Stimulated activated CD4-positive, alpha-beta T cell treated with anti-CD3 and anti-CD28 coated beads, Interleukin-1b, Interleukin-23, amount 100 ng/mL, for 24 hours (primary cell): ENCODE results near the gene HSD17B12.

Experiments used
- DNase-seq, 4 experiments: peaks; one replicate each; pipeline ENCODE4 v3.0.0-alpha.2; 2020; ENCODE audit warnings: low read depth in 4 of 4, low spot score in 1 of 4

Gene HSD17B12

DNA sequence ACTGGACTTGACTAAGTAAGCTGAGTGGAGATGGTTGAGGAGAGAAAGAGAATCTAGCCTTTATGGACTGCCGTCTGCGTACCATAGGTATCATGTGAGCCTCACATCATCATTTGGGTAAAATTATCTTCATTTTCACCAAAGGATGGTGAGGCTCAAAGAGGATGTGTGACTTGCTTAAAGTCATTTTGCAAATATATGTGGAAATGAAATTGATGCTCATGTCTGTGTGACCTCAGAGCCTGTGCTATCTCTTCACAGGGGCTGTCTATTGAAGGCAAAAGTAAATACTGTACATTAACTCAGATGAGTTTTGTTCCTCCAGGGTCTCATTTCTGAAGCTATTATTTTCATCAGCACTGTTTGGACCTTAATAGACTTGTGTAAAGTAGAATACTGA lies 116.8 kb downstream of the HSD17B12 start:
- no peak for DNase-seq

- DNase-seq, result no peak
Observed at GRCh38 chr11:43797866-43798265, 117.3 kb downstream of the HSD17B12 start.

DNA sequence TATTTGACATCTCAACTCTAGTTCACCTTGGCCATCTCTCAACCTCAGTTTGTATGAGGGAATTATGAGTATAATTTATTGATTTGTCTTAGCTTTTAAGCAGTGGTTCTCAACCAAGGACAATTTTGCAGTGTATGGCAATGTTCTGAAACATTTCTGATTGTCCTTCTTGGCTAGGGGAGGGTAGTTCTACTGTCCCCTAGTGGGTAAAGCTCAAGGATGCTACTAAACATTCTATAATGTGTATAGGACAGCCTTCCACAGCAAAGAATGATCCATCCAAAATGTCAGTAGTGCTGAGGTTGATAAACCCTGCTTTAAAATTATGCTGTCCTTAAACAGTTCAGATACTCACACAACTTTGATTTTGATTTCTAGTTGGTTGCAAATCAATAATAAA lies 122.0 kb downstream of the HSD17B12 start:
- no peak for DNase-seq

DNA sequence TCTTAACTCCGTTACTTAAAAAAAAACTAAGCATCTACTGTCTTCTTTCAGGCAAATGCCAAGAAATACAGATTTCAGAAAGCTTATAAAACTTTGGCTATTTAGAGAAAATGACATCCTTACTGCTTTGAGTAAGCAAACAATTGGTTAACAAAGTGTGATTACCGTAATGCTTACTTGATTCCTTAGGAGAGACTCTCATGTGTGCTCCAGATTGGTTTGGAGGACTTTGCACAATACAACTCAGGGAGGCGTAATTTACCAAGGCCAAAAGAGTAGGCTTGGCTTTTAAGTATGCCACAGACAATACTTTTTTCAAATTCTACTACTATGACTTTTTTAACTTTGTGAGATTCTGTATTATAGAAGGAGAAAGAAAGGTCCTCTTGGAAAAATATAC lies 123.2 kb downstream of the HSD17B12 start:
- DNase-seq, result no peak

DNA sequence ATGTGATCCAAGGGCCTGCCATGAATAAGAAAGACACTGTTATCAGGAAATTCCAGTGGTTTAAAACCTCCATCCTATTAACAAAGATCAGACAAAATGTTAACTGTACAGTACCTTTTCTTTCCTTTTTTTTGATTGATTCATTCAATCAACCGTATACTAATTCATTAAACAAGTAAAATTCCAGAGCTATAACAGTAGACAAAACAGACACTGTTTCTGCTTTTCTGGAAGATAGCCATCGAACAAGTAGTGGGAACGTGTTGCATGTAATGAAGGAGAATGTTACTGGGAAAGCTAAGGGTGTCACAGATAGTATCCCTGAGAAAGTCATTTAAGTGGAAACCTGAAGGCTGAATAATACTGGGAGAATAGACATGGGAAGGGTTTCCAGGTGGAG lies 126.4 kb downstream of the HSD17B12 start:
- DNase-seq, result no peak

DNA sequence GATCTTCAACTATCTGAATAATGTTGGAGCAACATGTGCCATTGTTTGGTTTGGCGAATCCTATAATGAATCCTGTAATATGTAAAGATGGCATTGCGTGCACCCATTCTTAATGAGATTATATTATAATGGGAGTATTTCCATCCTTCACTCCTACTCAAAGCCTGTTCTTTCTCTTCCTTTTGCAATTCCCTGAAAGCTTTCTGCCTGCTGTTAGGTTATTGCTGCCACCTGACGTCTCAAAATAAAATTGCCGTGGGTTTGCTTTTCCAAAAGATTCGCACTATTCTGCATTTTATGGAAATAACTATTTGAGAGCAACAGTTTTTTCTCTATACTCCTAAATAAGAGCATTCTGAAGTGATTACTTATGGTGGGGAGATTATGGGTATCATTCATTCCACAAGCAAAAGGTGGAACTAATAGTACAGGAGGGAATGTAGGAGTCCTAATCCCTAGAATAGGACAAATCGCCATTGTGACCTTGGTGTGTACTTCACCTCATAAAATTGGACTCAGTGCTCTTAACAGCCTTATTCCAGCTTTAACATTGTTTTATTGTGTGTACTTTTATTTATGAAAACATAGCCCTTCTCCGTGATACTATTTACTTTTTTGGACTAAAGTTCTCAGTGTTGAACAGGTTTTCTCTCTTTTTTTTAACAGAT lies 130.5 kb downstream of the HSD17B12 start:
- no peak for DNase-seq

DNA sequence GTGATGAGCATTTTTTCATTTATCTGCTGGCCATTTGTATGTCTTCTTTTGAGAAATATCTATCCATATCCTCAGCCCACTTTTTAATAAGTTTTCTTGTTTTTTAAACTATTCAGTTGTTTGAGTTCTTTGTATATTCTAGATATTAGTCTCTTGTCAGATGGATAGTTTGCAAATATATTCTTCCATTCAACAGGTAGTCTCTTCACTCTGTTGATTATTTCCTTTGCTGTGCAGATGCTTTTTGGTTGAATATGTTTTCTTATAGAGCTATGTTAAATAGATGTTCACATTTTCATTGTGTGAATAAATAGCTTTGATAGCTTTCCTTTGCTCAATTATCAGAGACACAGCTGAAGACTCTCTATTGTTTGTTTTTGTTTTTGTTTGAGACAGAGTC lies 131.9 kb downstream of the HSD17B12 start:
- DNase-seq, result no peak

DNA sequence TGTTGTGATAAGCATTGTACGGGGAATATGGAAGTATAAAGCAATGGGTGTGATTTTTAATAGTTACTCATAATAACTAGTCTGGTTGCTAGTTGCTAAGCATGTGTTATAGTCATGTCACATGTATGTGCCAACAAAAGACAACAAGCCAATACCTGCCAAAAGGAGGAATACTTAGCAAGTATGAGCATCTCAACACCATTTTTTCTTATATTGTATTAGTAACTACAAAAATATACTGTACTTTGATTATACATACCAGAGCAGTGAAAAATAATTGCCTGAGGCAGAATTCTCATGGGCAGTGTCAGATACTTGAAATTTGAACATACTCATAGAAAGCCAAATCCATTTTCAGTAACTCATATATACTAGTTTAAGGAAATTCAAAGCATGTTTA lies 137.7 kb downstream of the HSD17B12 start:
- no peak for DNase-seq

GRCh38 chr11:43819926-43820325 lies 139.4 kb downstream of the HSD17B12 start:
- DNase-seq, result no peak

GRCh38 chr11:43823316-43823715 lies 142.8 kb downstream of the HSD17B12 start:
- DNase-seq, result no peak

GRCh38 chr11:43823851-43824250 lies 143.3 kb downstream of the HSD17B12 start:
- no peak for DNase-seq

GRCh38 chr11:43825217-43825816 lies 144.8 kb downstream of the HSD17B12 start:
- peak in 1 of 4 experiments; percentile 7 for DNase-seq

DNA sequence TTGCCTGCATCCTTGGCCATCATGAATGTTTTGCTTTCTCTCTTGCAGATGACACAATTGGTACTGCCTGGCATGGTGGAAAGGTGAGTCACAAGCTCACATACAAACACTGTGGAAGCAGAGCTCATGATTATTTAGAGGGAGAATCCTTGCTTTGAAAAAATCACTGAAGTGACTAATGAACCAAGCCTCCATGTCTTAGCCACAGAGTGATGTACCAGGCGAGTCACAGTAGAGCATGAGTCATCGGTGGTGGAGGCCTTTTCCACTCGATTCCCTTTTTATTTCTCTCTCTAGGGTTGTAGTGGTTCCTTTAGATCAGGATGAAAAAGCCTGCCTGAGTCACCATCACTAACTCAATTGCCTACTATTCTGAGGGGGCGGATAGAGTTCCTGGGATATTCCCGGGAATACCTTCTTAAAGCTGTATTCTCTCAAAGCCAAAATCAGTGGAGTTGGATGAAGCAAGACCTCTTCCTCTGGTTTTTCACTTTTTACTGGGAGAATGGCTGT lies 150.4 kb downstream of the HSD17B12 start:
- peak; percentile 1 to 44 (median 26) for DNase-seq

- no peak for DNase-seq
Observed at GRCh38 chr11:43832536-43832935, 152.0 kb downstream of the HSD17B12 start.

DNA sequence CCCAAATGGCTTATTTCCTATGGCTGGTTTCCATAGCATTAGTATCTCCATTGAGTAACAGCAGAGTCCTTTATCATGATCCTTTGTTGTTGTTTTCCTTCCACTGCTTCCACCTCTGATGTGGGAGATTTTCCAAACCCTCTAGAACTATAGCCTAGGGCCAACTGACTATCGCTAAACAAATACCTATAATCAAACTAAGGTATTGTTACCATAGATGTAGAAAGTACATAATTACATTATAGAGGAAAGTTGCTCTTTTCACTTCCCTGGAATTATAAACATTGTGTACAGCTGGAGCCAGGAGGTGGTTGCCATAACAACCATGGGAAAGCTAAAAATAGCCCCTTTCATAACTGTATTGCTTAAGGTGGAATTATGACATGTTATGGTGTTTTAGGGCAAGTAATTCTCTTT lies 153.1 kb downstream of the HSD17B12 start:
- no peak for DNase-seq

DNA sequence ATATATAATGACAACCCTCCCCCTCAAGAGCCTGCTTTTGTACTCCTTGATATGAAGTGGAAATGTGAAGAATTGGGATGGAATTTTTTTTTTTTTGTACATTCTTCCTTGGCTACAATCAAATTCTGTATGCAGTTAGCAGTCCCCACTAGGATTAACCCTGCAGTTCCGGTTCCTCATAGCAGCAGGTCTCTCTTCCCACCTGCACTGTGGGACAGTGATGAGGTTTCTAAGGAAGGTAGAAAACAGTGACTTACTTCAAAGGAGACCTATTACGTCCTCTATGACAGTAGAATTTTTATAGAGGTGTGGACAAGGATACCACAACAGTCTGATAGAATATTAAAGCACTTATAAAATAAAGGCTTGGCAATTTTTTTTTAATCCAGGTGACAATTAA lies 153.7 kb downstream of the HSD17B12 start:
- DNase-seq, result no peak

GRCh38 chr11:43835104-43835503 lies 154.6 kb downstream of the HSD17B12 start:
- no peak for DNase-seq

GRCh38 chr11:43837879-43838278 lies 157.3 kb downstream of the HSD17B12 start:
- no peak for DNase-seq

DNA sequence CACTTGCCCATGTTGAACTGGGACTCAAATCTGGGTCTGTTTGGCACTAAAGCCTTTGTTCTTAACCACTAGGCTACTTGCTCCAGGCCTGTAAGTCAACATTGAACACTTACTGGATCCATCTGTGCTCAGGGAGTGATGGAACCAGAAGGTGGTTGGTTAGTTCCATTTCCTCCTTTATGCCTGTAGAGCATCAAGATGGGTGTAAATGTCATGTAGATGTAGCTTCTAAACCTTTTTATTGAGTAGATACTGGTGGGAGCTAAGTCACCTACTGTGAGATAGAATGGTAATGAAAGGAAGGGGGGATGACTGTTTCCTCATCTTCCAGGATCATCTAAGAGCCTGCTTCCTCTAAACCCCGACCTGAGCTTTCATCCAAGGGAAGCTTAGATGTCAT lies 161.5 kb downstream of the HSD17B12 start:
- no peak for DNase-seq

DNA sequence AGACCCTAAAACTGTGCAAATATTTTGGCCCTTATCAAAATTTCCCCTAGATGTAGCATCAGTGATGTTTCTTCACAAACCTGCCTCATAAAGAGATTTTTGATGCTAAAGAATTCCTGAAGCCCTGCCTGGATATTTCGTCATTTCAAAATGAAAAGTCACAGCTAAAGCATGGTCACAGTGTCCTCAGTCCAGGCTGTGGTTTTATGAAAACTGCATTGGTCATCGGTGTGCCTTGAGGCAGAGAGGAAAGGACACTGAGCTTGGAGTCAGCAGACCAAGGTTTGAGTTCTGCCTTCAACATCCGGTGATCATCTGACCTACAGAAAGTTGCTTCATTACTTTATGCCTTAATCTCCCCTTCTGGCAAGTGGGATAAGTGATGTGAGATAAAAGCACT lies 165.3 kb downstream of the HSD17B12 start:
- DNase-seq, result no peak

GRCh38 chr11:43852057-43852636 lies 171.6 kb downstream of the HSD17B12 start:
- peak; percentile 16 to 51 (median 42) for DNase-seq

DNA sequence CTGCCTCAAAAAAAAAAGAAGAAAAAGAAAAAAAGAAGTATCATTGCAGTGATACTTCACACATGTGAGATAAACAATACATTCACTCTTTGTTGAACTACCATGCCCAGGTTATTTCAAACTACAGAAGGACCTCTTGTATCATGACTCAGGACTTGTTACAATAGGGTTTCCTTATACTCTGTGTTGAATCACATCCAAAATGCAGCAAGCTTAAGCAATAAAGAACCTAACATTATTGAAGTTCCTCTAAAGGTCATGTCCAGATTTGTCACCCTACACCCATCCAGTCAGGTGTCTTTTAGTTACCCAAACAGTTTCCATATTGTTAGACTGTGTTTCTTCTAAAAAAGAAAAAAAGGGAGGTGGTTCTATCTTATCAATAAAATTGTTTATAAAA lies 173.2 kb downstream of the HSD17B12 start:
- DNase-seq, result no peak

DNA sequence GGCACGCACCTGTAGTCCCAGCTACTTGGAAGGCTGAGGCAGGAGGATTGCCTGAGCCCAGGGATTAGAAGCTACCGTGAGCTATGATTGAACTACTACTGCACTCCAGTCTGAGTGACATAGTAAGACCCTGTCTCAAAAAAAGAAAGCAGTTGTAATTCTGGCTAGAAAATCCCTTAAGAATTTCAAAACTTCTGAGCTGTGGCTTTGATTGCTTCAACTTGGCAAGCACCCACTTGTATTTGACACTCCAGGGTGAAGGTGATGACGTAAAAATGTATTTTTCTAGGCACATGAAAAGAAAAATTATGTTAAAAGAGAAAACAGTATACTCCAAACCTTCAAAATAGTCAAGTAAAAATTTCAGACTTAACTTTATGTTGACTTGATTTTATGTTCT lies 176.5 kb downstream of the HSD17B12 start:
- no peak for DNase-seq
